HG02885 (cell line): ENCODE results near the gene CCNA2.

Experiments
- ATAC-seq: cut with Tn5 transposase; IDR thresholded peaks from one replicate; pipeline ENCODE4 v1.9.1; 2021; ENCODE audit warnings: mild to moderate bottlenecking; ENCODE audit not compliant: unreplicated experiment, poor library complexity

Gene CCNA2

DNA sequence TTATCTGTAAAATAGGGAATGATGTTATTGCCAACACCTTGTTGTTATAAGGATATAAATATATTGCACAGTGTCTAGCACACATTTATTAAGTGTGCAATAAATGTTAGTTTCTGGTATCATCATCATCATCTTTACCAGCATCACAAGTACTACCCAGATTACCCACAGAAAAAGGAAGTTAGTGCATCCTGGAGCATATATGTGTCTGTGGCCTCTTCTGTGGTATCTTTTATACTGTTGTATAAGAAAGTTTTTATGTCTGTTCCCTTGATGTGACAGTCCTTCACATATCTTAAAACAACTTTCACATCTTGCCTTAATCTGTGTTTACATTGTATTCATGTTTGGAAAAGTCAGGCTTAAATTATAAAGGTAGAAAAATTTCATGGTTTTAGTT, 12.6 kb downstream of the CCNA2 start:
- ATAC-seq, result no peak

DNA sequence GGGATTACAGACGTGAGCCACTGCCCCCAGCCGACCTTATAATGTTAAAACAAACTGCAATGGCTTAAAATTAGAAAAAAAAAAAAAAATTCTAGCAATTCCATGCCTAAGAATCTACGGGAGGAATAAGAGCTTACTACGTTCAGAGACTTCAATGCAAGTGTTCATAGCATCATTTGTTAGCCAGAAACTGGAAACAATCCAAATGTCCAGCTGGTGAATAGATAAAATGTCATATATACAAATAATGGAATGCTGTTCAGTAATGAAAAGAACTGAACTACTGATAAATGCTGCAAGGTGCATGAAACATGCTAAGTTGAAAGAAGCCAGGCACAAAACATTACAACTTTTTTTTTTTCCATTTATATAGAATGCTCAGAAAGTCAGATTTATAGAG, 17.3 kb downstream of the CCNA2 start:
- ATAC-seq, result no peak

- ATAC-seq, result no peak
Measured at GRCh38 chr4:121801715-121802075, 22.0 kb downstream of the CCNA2 start.

GRCh38 chr4:121800961-121801714, 22.5 kb downstream of the CCNA2 start, which contains the start of gene EXOSC9:
Gene EXOSC9 (plus strand): TSS chr4:121801323. CDS start chr4:121801425, 102 bp downstream.
- peak; percentile 82 for ATAC-seq

- peak; percentile 33 for ATAC-seq
Measured at GRCh38 chr4:121800638-121800960, 23.1 kb downstream of the CCNA2 start.

- ATAC-seq, result no peak
Measured at GRCh38 chr4:121799867-121800501, 23.7 kb downstream of the CCNA2 start.

DNA sequence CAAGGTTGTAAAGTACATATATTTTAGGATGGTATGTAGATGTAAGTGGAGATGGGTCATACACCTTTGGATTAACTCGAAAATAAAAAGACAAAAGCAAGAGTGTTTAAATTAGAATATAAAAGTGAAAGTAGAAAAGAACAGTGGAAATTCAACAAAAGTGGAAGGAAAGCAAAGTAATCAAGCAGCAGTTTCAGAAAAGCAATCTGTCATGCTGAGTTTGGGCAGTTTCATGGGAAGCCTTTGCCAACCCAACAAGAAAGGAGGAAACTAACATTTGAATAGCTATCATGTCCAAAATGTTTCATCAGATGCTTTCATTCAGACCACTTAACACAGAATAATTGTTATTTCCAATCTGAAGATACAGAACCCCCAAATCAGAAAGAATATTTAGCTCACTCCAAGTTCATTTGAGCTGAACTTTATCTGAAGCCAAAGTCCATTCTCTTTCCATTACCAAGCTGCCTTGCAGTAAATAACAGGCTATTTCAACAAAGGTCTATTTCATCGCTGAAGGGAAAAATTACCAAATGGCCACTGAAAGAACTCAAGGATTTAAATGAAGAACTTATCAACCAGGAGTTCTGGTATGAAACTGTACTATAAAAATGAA, 24.4 kb downstream of the CCNA2 start:
- ATAC-seq, result no peak

DNA sequence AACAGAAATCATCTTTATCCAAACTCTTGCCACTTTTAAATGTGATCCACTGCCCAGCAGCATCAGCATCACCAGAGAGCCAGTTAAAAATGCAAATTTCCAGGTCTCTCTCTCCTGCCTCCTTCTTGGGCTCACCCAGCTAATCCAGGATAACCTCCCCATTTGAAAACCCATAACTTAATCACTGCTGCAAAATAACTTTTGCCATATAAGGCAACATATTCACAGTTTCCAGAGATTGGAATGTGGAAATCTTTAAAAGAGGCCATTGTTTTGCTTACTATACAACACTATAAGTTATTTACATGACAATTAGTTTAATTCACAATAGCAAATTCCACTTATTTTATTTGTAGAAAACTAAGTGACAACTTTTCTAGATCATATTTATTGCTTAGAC, 27.4 kb downstream of the CCNA2 start:
- no peak for ATAC-seq

DNA sequence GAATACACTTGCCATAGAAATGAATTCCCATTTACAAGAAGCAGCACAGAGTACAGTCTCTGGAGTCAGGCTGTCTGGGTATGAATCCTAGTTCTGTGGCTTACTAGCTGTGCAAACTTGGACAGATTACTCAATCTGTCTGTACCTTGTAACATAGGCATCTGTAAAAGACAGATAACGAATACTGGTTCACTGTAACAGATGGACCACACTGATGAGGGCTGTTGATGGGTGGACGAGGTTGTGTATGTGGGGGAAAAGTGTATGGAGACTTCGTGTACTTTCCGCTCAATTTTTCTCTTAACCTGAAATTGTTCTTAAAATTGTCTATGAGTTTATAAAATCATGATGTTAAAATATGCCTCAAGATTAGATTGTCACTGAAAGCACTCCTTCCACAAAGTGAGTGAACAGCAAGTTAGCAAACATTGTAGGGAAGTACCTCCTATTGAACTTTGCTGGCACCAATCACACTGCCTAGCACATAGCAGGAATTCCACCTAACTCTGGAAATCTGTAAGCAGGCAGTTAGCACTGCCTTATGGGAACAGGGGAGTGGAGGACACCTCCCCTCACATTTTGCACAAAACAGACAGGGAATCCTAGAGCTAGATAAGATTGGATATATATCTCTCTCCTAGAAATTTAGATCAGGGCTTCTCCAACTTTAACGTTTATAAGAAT, 29.0 kb downstream of the CCNA2 start:
- no peak for ATAC-seq

- ATAC-seq, result no peak
Measured at GRCh38 chr4:121792966-121793365, 30.7 kb downstream of the CCNA2 start.

GRCh38 chr4:121791481-121791880, 32.2 kb downstream of the CCNA2 start:
- no peak for ATAC-seq

DNA sequence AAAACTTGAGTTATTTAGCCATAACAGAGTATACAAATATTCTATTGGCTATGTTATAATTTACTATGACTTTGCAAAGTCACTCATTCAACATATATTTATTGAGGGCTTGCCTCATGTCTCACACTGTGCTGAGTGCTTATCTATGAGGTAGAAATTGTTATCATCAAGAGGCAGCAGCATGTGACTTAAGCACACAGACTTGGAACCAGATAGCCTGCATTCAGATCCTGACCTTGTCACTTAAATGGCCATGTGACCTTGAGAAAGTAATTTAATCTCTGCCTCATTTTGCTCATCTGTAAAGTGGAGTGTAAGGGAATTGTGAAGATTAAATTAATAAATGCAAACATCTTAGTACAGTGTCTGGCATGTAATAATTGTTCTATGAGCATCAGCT, 32.7 kb downstream of the CCNA2 start:
- ATAC-seq, result no peak

GRCh38 chr4:121789960-121790829, 33.5 kb downstream of the CCNA2 start:
- no peak for ATAC-seq

DNA sequence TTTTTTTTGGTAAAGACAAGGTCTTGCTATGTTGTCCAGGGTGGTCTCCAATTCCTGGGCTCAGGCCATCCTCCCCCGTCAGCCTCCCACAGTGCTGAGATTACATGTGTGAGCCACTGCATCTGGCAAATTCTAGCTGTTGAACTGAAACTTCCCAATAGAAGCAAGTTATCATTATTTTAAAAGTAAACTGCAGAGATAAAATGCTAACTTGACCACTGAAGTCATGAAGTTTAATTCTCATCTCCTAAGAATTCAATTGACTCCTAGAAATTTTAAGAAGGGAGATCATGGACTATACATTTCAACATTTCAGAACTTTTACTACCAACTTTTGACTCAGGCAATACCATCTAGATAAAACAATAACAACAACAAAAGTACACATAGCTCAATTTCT, 34.2 kb downstream of the CCNA2 start:
- ATAC-seq, result no peak

- peak; percentile 96 for ATAC-seq
Measured at GRCh38 chr4:121788896-121789295, 34.8 kb downstream of the CCNA2 start.

GRCh38 chr4:121786221-121786620, 37.5 kb downstream of the CCNA2 start:
- no peak for ATAC-seq

- ATAC-seq, result no peak
Measured at GRCh38 chr4:121785479-121785878, 38.2 kb downstream of the CCNA2 start.

DNA sequence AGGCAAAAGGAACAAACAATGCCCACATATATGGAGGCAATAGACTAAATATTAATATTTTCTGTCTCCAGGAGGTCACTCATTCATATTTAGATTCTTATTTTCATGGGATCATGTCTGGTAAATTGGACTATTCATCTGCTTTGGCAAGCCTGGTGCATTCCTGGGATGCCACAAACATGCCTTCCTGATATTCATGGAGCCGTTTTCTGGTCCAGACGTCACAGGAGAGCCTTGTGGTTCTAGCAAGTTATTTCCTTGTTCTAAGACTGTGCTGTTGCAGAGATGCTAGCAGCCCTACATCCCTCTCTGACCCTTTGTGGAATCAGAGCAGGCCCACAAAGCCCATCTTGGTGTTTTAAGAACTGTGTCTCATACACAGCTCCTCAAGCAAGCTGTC, 38.7 kb downstream of the CCNA2 start:
- ATAC-seq, result no peak

- ATAC-seq, result no peak
Measured at GRCh38 chr4:121784401-121784800, 39.3 kb downstream of the CCNA2 start.

GRCh38 chr4:121783210-121783609, 40.5 kb downstream of the CCNA2 start:
- no peak for ATAC-seq
